ENCODE measurements around the gene CCDC158. TPM values are rescaled to one million over a fixed set of nuclear protein-coding genes. Genes with fewer than 3 reads are reported as not detected.

The CCDC158 gene
- total and polyA plus RNA-seq, 2 donors (not counting 3 experiments of a cell fraction or from before 2014, with no cell fraction given): not detected

DNA sequence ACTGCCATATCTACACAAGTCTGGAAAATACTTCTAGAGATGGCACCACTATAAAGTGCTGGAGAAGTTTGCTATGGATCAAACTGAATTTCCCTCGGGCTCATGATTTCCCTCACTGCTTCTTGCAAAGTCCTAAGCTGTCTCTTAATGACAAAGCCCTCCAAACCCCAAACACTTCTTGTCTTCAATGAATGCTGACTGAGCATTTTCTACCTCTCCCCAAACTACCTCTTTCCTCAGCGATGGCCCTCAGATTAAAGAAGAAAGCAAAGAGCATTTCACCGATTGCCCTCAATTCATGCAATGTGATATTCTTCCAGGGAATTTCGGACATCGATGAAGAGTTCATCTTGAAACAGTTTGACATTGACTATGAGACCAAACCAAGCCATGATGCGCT lies 149.7 kb downstream of the CCDC158 start:
- CTCF ChIA-PET: no interaction called here
- TF ChIP-seq GATA2 (IDR thresholded peaks at IDR 0.05; ENCODE audit: insufficient read depth, insufficient read length, low read depth, low read length): no peak
- TF ChIP-seq, protein P1, sequence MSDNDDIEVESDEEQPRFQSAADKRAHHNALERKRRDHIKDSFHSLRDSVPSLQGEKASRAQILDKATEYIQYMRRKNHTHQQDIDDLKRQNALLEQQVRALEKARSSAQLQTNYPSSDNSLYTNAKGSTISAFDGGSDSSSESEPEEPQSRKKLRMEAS (IDR thresholded peaks at IDR 0.05; ENCODE audit: insufficient read depth, insufficient read length): no peak
- no peak for TF ChIP-seq MYC (IDR thresholded peaks at IDR 0.05; ENCODE audit: low read depth, low read length)
- no peak for TF ChIP-seq EZH2 (IDR thresholded peaks at IDR 0.05; ENCODE audit: borderline replicate concordance, low read depth, low read length, severe bottlenecking)
- TF ChIP-seq, protein P2, sequence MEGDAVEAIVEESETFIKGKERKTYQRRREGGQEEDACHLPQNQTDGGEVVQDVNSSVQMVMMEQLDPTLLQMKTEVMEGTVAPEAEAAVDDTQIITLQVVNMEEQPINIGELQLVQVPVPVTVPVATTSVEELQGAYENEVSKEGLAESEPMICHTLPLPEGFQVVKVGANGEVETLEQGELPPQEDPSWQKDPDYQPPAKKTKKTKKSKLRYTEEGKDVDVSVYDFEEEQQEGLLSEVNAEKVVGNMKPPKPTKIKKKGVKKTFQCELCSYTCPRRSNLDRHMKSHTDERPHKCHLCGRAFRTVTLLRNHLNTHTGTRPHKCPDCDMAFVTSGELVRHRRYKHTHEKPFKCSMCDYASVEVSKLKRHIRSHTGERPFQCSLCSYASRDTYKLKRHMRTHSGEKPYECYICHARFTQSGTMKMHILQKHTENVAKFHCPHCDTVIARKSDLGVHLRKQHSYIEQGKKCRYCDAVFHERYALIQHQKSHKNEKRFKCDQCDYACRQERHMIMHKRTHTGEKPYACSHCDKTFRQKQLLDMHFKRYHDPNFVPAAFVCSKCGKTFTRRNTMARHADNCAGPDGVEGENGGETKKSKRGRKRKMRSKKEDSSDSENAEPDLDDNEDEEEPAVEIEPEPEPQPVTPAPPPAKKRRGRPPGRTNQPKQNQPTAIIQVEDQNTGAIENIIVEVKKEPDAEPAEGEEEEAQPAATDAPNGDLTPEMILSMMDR (IDR thresholded peaks at IDR 0.05; ENCODE audit: extremely low read depth in 1 of 2, insufficient read depth in 1 of 2, low read depth in 1 of 2, low read length in 2 of 2): no peak
- TF ChIP-seq JUN (IDR thresholded peaks at IDR 0.05; ENCODE audit: borderline replicate concordance, insufficient read depth, insufficient read length, low read depth): no peak
- TF ChIP-seq POLR2A (IDR thresholded peaks at IDR 0.05; ENCODE audit: low read depth, low read length): no peak
- no peak for TF ChIP-seq POLR2AphosphoS5 (IDR thresholded peaks at IDR 0.05; ENCODE audit: insufficient read depth, low read depth, low read length)
- TF ChIP-seq FOS (IDR thresholded peaks at IDR 0.05; ENCODE audit: borderline replicate concordance, insufficient read depth, low read length): no peak
- peaks cover 15 to 24% of the 10 kb centered on the region in 2 experiments for H3K27me3 ChIP-seq (ENCODE audit: control insufficient read depth in 2 of 2, insufficient read depth in 2 of 2, low read length in 2 of 2)
- H2AFZ ChIP-seq (ENCODE audit: low read depth, low read length): no peak overlapping the region
- FAIRE-seq (no peak), DNase-seq (ENCODE audit: low read depth, low spot score) (no peak)
- no peaks in the 10 kb centered on the region for H3K9me1 ChIP-seq (replicated peaks; ENCODE audit: control insufficient read depth, extremely low read depth, insufficient read depth, low read length)
- dilution Hi-C loops (cut with MboI; ENCODE audit: extremely low pct_ligation_motif_present, low sequenced_read_pairs) (no loop called here), intact Hi-C loops (cut with micrococcal nuclease) (no loop called here)
- H4K20me1 ChIP-seq (replicated peaks; ENCODE audit: control insufficient read depth, extremely low read depth, insufficient read depth, low read length): no peaks in the 10 kb centered on the region
- H3K9ac ChIP-seq (replicated peaks; ENCODE audit: extremely low read depth, insufficient read depth, low read length): no peak overlapping the region
- BruUV-seq (replicated peaks): no TSS peak
- H3K36me3 ChIP-seq (ENCODE audit: control insufficient read depth in 2 of 2, extremely low read depth in 1 of 2, insufficient read depth in 2 of 2, low read length in 2 of 2): no peaks in the 10 kb centered on the region
- H3K79me2 ChIP-seq (ENCODE audit: control insufficient read depth, insufficient read depth, low read length): no peaks in the 10 kb centered on the region
- no peaks in the 10 kb centered on the region for H3K9me3 ChIP-seq (replicated peaks; ENCODE audit: control insufficient read depth, insufficient read depth, low read length)
- POLR2A ChIA-PET: no interaction called here
- H3K4me3 ChIP-seq (replicated peaks in 1 of 3; ENCODE audit: insufficient read depth in 1 of 3, low read depth in 1 of 3, low read length in 3 of 3): no peak overlapping the region
- H3K27ac ChIP-seq (ENCODE audit: insufficient read depth, low read depth, low read length): no peak overlapping the region
- H3K4me1 ChIP-seq (ENCODE audit: control insufficient read depth, extremely low read depth, insufficient read depth, low read length): no peaks in the 10 kb centered on the region
- no peak overlapping the region for H3K4me2 ChIP-seq (ENCODE audit: insufficient read depth, low read length)

Data from endothelial cell of umbilical vein (primary cell).